ENCODE results near the gene LRFN4.

Gene LRFN4

DNA sequence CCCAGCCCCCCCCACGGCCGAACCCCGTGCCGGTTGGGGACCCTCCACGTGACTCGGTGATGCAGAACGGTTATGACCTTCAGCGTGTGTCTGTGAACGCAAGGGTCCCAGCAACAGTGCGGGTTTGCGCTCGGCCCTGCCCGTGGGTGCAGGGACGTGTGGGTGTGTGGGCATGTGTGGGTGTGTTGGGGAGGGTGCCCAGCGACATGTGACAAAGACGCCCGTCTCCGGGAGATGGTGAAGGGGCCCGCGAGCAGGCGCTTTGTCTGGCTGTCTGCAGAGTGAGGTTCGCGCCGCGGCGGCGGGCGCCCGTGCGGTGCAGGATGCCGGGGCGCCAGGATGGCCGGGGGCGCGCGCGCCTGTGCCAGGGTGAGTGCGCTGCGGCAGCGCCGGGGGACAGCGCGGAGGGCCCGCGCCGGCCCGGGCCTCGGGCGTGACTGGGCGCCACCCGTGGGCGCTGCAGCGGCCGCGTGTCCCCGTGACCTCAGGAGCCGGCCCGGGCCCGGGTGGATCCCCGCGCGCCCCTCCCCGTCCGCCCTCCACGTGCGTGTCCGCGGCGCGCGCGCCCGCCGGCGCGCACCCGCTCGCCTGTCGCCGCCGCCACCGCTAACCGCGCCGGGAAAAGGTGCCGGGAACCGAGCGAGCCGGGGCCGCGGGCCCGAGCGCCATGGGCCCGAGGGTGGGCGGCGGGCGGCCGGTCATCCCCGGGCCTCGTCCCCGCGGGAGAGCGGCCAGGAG, at the start of gene LRFN4:
Gene LRFN4 (plus strand): TSS at position 569 of the 738 bp plus-strand sequence. CDS start 681 bp downstream, outside the sequence.
- peak within 1 kb of the TSS; percentile 60 for H3K4me2 ChIP-seq (ENCODE audit: low read length)
- no peaks in the 10 kb centered on the region for H3K27me3 ChIP-seq (ENCODE audit: control insufficient read depth, insufficient read depth, low read length)
- H3K27ac ChIP-seq, result peak within 1 kb of the TSS; percentile 54
- no peak within 1 kb of the TSS for H3K9ac ChIP-seq
- no peaks in the 10 kb centered on the region for H3K79me2 ChIP-seq
- H3K9me3 ChIP-seq (ENCODE audit: control insufficient read depth, low read length), result no peaks in the 10 kb centered on the region
- H3K36me3 ChIP-seq (ENCODE audit: control insufficient read depth, insufficient read depth, low read length), result no peaks in the 10 kb centered on the region
- TF ChIP-seq, protein P1, sequence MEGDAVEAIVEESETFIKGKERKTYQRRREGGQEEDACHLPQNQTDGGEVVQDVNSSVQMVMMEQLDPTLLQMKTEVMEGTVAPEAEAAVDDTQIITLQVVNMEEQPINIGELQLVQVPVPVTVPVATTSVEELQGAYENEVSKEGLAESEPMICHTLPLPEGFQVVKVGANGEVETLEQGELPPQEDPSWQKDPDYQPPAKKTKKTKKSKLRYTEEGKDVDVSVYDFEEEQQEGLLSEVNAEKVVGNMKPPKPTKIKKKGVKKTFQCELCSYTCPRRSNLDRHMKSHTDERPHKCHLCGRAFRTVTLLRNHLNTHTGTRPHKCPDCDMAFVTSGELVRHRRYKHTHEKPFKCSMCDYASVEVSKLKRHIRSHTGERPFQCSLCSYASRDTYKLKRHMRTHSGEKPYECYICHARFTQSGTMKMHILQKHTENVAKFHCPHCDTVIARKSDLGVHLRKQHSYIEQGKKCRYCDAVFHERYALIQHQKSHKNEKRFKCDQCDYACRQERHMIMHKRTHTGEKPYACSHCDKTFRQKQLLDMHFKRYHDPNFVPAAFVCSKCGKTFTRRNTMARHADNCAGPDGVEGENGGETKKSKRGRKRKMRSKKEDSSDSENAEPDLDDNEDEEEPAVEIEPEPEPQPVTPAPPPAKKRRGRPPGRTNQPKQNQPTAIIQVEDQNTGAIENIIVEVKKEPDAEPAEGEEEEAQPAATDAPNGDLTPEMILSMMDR (IDR thresholded peaks at IDR 0.05), result no peak
- peak within 1 kb of the TSS; percentile 55 for H3K4me3 ChIP-seq (ENCODE audit: low read depth, low read length)
- H3K4me1 ChIP-seq, result no peaks in the 10 kb centered on the region
- peak within 1 kb of the TSS; percentile 65 for H2AFZ ChIP-seq

DNA sequence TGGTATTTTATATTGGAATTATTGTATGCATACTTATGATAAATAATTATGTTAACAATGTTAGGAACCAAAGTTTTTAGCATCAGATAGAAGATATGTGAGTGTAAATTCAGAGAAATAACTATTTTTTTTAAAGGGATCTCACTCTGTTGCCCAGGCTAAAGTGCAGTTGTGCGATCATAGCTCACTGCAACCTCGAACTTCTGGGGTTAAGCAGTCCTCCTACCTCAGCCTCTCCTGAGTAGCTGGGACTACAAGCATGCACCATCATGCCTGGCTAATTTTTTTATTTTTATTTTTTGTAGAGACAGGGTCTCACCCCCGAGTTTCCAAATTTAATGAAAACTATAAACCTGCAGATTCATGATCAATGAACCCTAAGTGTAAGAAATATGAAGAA, 47.3 kb upstream of the LRFN4 start:
- H3K27ac ChIP-seq, result no peak overlapping the region
- no peak overlapping the region for H3K4me3 ChIP-seq (ENCODE audit: low read depth, low read length)
- H3K27me3 ChIP-seq (ENCODE audit: control insufficient read depth, insufficient read depth, low read length), result no peaks in the 10 kb centered on the region
- H3K36me3 ChIP-seq (ENCODE audit: control insufficient read depth, insufficient read depth, low read length), result no peaks in the 10 kb centered on the region
- H3K9me3 ChIP-seq (ENCODE audit: control insufficient read depth, low read length), result no peaks in the 10 kb centered on the region
- H3K79me2 ChIP-seq, result no peaks in the 10 kb centered on the region
- TF ChIP-seq, protein P1 (IDR thresholded peaks at IDR 0.05), result no peak
- H3K9ac ChIP-seq, result no peak overlapping the region
- H2AFZ ChIP-seq, result no peak overlapping the region
- H3K4me1 ChIP-seq, result no peaks in the 10 kb centered on the region
- H3K4me2 ChIP-seq (ENCODE audit: low read length), result no peak overlapping the region

DNA sequence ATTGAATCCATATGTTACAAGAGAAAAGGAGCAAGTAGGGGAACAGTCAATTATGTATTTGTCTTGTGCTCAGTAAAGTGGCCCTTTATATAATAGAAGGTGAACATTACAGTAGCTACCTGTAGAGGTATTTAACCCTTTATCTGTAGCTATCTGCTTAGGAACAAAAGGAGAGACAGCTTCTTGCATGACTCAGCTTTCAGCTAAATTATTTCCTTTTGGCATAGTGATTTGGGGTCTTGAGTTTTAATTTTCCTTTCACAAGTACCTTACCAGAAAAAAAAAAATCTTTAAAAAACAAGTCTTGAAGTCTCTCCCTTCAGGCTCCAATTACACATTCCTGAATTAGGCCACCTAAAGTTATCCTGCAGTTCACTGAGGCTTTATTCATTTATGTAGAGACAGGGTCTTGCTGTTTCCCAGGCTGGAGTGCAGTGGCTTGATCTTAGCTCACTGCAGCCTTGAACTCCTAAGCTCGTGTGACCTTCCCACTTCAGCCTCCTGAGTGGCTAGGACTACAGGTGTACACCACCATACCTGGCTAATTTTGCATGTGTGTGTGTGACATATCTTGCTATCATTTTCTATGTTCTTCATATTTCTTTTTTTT, 46.2 kb upstream of the LRFN4 start:
- no peaks in the 10 kb centered on the region for H3K79me2 ChIP-seq
- no peak overlapping the region for H3K27ac ChIP-seq
- H3K4me3 ChIP-seq (ENCODE audit: low read depth, low read length), result no peak overlapping the region
- H3K4me2 ChIP-seq (ENCODE audit: low read length), result no peak overlapping the region
- no peaks in the 10 kb centered on the region for H3K9me3 ChIP-seq (ENCODE audit: control insufficient read depth, low read length)
- TF ChIP-seq, protein P1 (IDR thresholded peaks at IDR 0.05), result no peak
- no peaks in the 10 kb centered on the region for H3K36me3 ChIP-seq (ENCODE audit: control insufficient read depth, insufficient read depth, low read length)
- no peaks in the 10 kb centered on the region for H3K27me3 ChIP-seq (ENCODE audit: control insufficient read depth, insufficient read depth, low read length)
- H3K4me1 ChIP-seq, result no peaks in the 10 kb centered on the region
- no peak overlapping the region for H3K9ac ChIP-seq
- H2AFZ ChIP-seq, result no peak overlapping the region

DNA sequence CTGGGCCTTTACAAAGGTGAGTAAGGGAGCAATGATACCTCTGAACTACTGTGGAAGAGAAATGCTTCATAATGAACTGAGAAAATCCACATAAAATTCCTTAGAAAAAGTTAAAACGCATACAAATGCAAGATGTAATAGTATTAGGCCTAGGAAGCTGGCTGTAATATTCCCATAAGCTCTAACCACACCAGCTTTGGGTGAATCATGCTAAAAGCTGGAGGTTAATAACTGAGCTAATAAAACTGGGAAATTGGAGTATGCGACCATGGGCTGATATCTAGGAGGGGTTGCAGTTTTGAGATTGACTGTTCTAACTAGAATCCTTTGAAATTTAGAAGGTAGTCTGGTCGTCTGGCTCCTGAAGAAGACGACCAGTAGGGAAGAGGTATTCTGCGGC, 42.2 kb upstream of the LRFN4 start:
- Histone ChIP-seq H3K9ac (no peak overlapping the region), H3K36me3 (ENCODE audit: control insufficient read depth, insufficient read depth, low read length) (no peaks in the 10 kb centered on the region), H3K4me2 (ENCODE audit: low read length) (no peak overlapping the region), H3K9me3 (ENCODE audit: control insufficient read depth, low read length) (no peaks in the 10 kb centered on the region), H3K4me1 (no peaks in the 10 kb centered on the region), H2AFZ (no peak overlapping the region), H3K4me3 (ENCODE audit: low read depth, low read length) (no peak overlapping the region), H3K79me2 (no peaks in the 10 kb centered on the region), H3K27me3 (ENCODE audit: control insufficient read depth, insufficient read depth, low read length) (no peaks in the 10 kb centered on the region), H3K27ac (no peak overlapping the region)
- TF ChIP-seq, protein P1 (IDR thresholded peaks at IDR 0.05), result no peak
